HepG2 (cell line): ENCODE measurements around the gene MISFA. TPM values are rescaled to one million over a fixed set of nuclear protein-coding genes. Genes with fewer than 3 reads are reported as not detected.
A peak's percentile ranks its signal among the peaks of the same experiment; 100 is the strongest.

Source experiments
- ESRRA ChIP-seq: sonication (generic); formaldehyde crosslinking; IDR thresholded peaks from 2 replicates; pipeline ENCODE4 v1.5.1; 2020; ENCODE audit warnings: mild to moderate bottlenecking, low read depth, missing genetic modification reagents
- FOXM1 ChIP-seq: sonication (generic); formaldehyde crosslinking; IDR thresholded peaks from 2 replicates; pipeline ENCODE4 v1.5.0; 2020; ENCODE audit warnings: missing genetic modification reagents
- GMEB2 ChIP-seq: IDR thresholded peaks from 2 replicates; pipeline ENCODE4 v1.6.1; 2016; ENCODE audit warnings: missing biosample characterization, missing genetic modification reagents, low read depth
- KAT7 ChIP-seq: IDR thresholded peaks from 2 replicates; pipeline ENCODE4 v1.6.1; 2018; ENCODE audit warnings: borderline replicate concordance, missing compliant biosample characterization
- LRRFIP1 ChIP-seq: sonication (generic); formaldehyde crosslinking; conservative IDR thresholded peaks from 2 replicates; pipeline ENCODE4 v1.4.0; 2020; ENCODE audit warnings: missing genetic modification reagents
- MXD4 ChIP-seq: IDR thresholded peaks from 2 replicates; pipeline ENCODE4 v1.6.1; 2016; ENCODE audit warnings: mild to moderate bottlenecking, missing biosample characterization, missing genetic modification reagents
- NFKB2 ChIP-seq: sonication (generic); formaldehyde crosslinking; IDR thresholded peaks from 2 replicates; pipeline ENCODE4 v1.4.0; 2020; ENCODE audit warnings: missing genetic modification reagents, borderline replicate concordance
- SMARCE1 ChIP-seq: fragments of 450-650 bp; IDR thresholded peaks from 2 replicates; pipeline ENCODE4 v1.6.1; 2017; ENCODE audit warnings: borderline replicate concordance
- SOX5 ChIP-seq: IDR thresholded peaks from 2 replicates; pipeline ENCODE4 v1.6.1; 2016; ENCODE audit warnings: borderline replicate concordance
- TRIM22 ChIP-seq: fragments of 450-650 bp; IDR thresholded peaks from 2 replicates; pipeline ENCODE4 v1.6.1; 2017
- polyA plus RNA-seq, 8 experiments: library from polyadenylated mRNA; depleted of rRNA in 3 of 8; stranded (reverse) in 7 of 8; unstranded in 1 of 8; fragments of >200 nt; fragmentation: Illumina TruSeq in 4 of 8; extraction: Trizol in 4 of 8; gene quantifications; 2 replicates each; pipeline versions ENCODE4 v1.2.1 to v1.2.3, GENCODE V29; 2011 to 2016; ENCODE audit warnings: low read depth in 4 of 8, missing spikeins in 1 of 8, mixed read lengths in 1 of 8; ENCODE audit not compliant: insufficient read depth in 1 of 8
- total RNA-seq, 5 experiments: library from RNA; depleted of rRNA; stranded (reverse); fragments of >200 nt; fragmentation: Illumina TruSeq; extraction: Trizol; gene quantifications; 2 replicates each; pipeline ENCODE4 v1.2.3, GENCODE V29; 2016; ENCODE audit warnings: low read depth in 1 of 5
- TF ChIP-seq, protein P1 (sequence below): IDR thresholded peaks from 2 replicates; pipeline ENCODE4 v1.6.1; 2016; ENCODE audit warnings: missing compliant biosample characterization, missing genetic modification reagents, borderline replicate concordance
- TF ChIP-seq, protein P2 (sequence below): sonication (generic); formaldehyde crosslinking; IDR thresholded peaks from 2 replicates; pipeline ENCODE4 v1.5.0; 2020; ENCODE audit warnings: missing genetic modification reagents, mild to moderate bottlenecking, borderline replicate concordance
- TF ChIP-seq, protein P3 (sequence below): sonication (generic); formaldehyde crosslinking; IDR thresholded peaks from 2 replicates; pipeline ENCODE4 v1.5.0; 2020; ENCODE audit warnings: missing genetic modification reagents

The MISFA gene
- total and polyA plus RNA-seq, 2 of the 13 experiments (the other 11 are each of a cell fraction or from before 2014, with no cell fraction given): 1.4 to 5.4 TPM

GRCh38 chr11:18634140-18635032 lies 34.8 kb downstream of the MISFA start, which contains the start of gene SPTY2D1 (continued):
- TF ChIP-seq, protein P1, sequence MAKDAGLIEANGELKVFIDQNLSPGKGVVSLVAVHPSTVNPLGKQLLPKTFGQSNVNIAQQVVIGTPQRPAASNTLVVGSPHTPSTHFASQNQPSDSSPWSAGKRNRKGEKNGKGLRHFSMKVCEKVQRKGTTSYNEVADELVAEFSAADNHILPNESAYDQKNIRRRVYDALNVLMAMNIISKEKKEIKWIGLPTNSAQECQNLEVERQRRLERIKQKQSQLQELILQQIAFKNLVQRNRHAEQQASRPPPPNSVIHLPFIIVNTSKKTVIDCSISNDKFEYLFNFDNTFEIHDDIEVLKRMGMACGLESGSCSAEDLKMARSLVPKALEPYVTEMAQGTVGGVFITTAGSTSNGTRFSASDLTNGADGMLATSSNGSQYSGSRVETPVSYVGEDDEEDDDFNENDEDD (CRISPR knock-in tag): peak; percentile 77
- TF ChIP-seq SMARCE1 (no peak), ESRRA (CRISPR knock-in tag) (no peak), KAT7 (peak; percentile 88), GMEB2 (CRISPR knock-in tag) (peak; percentile 93), MXD4 (CRISPR knock-in tag) (peak; percentile 53; the same call in 1 of the 2 replicates), SOX5 (CRISPR knock-in tag) (peak; percentile 28; the same call in 1 of the 2 replicates), TRIM22 (no peak), NFKB2 (CRISPR knock-in tag) (peak; percentile 74; the same call in 1 of the 2 replicates), FOXM1 (CRISPR knock-in tag) (no peak), LRRFIP1 (CRISPR knock-in tag) (no peak)
- TF ChIP-seq, protein P2, sequence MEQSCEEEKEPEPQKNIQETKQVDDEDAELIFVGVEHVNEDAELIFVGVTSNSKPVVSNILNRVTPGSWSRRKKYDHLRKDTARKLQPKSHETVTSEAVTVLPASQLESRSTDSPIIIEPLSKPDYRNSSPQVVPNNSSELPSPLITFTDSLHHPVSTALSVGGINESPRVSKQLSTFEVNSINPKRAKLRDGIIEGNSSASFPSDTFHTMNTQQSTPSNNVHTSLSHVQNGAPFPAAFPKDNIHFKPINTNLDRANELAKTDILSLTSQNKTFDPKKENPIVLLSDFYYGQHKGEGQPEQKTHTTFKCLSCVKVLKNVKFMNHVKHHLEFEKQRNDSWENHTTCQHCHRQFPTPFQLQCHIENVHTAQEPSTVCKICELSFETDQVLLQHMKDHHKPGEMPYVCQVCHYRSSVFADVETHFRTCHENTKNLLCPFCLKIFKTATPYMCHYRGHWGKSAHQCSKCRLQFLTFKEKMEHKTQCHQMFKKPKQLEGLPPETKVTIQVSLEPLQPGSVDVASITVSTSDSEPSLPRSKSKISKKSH (CRISPR knock-in tag): no peak
- TF ChIP-seq, protein P3, sequence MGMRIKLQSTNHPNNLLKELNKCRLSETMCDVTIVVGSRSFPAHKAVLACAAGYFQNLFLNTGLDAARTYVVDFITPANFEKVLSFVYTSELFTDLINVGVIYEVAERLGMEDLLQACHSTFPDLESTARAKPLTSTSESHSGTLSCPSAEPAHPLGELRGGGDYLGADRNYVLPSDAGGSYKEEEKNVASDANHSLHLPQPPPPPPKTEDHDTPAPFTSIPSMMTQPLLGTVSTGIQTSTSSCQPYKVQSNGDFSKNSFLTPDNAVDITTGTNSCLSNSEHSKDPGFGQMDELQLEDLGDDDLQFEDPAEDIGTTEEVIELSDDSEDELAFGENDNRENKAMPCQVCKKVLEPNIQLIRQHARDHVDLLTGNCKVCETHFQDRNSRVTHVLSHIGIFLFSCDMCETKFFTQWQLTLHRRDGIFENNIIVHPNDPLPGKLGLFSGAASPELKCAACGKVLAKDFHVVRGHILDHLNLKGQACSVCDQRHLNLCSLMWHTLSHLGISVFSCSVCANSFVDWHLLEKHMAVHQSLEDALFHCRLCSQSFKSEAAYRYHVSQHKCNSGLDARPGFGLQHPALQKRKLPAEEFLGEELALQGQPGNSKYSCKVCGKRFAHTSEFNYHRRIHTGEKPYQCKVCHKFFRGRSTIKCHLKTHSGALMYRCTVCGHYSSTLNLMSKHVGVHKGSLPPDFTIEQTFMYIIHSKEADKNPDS (CRISPR knock-in tag): no peak
